OCI-LY3 (cell line): Measurements from ENCODE around the gene SLC44A3.

Source experiments
- H2AFZ ChIP-seq: fragments of 200-600, 300-600 bp; shearing (Covaris generic); 2 replicates; pipeline ENCODE4 v1.6.0; 2014; ENCODE audit warnings: antibody characterized with exemption, low read depth, low read length
- H3K27ac ChIP-seq: fragments of 200-600, 300-600 bp; sonication (generic); 2 replicates; pipeline ENCODE4 v1.5.1; 2014; ENCODE audit warnings: mild to moderate bottlenecking, low read length, moderate library complexity, mixed read lengths
- H3K27me3 ChIP-seq: fragments of 200-600, 300-600 bp; sonication (generic); 2 replicates; pipeline ENCODE4 v1.6.1; 2014; ENCODE audit warnings: low read depth, low read length, mixed read lengths
- H3K36me3 ChIP-seq: fragments of 200-600, 300-600 bp; sonication (generic); replicated peaks from 2 replicates; pipeline ENCODE3; 2014; ENCODE audit warnings: low read depth, low read length, mixed read lengths
- H3K4me1 ChIP-seq: fragments of 300-600, 200-600 bp; sonication (generic); 2 replicates; pipeline ENCODE4 v1.6.1; 2014; ENCODE audit warnings: low read length, mixed read lengths
- H3K4me2 ChIP-seq: fragments of 200-600, 300-600 bp; sonication (generic); 2 replicates; pipeline ENCODE4 v1.6.1; 2014; ENCODE audit warnings: low read length, mixed read lengths
- H3K4me3 ChIP-seq: fragments of 300-600, 200-600 bp; sonication (generic); 2 replicates; pipeline ENCODE4 v1.5.1; 2014; ENCODE audit warnings: antibody characterized with exemption, mild to moderate bottlenecking, low read length, moderate library complexity
- H3K79me2 ChIP-seq: fragments of 300-600, 200-600 bp; shearing (Covaris generic); 2 replicates; pipeline ENCODE4 v1.6.1; 2014; ENCODE audit warnings: mild to moderate bottlenecking, low read length, mixed read lengths
- H3K9ac ChIP-seq: fragments of 300-600, 200-600 bp; shearing (Covaris generic); 2 replicates; pipeline ENCODE4 v1.6.0; 2014; ENCODE audit warnings: mild to moderate bottlenecking, low read length, moderate library complexity
- H3K9me3 ChIP-seq: fragments of 200-600, 300-600 bp; shearing (Covaris generic); 2 replicates; pipeline ENCODE4 v1.6.1; 2014; ENCODE audit warnings: low read length, mixed read lengths; ENCODE audit not compliant: insufficient read depth
- H4K20me1 ChIP-seq: fragments of 200-600, 300-600 bp; sonication (generic); 2 replicates; pipeline ENCODE4 v1.6.1; 2016; ENCODE audit warnings: low read length, mixed read lengths; ENCODE audit not compliant: insufficient read depth
- CTCF ChIP-seq: fragments of 200-600, 300-600 bp; sonication (generic); IDR thresholded peaks from 2 replicates; pipeline ENCODE4 v1.5.1; 2014; ENCODE audit warnings: antibody characterized with exemption, low read length, low read depth
- EZH2phosphoT487 ChIP-seq: fragments of 200-600 bp; shearing (Covaris generic); IDR thresholded peaks from 2 replicates; pipeline ENCODE4 v1.6.1; 2018; ENCODE audit warnings: antibody characterized with exemption, mixed run types, low read depth

Gene SLC44A3

GRCh38 chr1:94906382-94906781 lies 86.2 kb downstream of the SLC44A3 start:
- H2AFZ ChIP-seq = no peak overlapping the region
- H3K9ac ChIP-seq = no peak overlapping the region
- H3K4me3 ChIP-seq = no peak overlapping the region
- H3K27ac ChIP-seq = no peak overlapping the region
- H3K79me2 ChIP-seq = no peaks in the 10 kb centered on the region
- no peaks in the 10 kb centered on the region for H4K20me1 ChIP-seq
- no peaks in the 10 kb centered on the region for H3K9me3 ChIP-seq
- H3K27me3 ChIP-seq = no peaks in the 10 kb centered on the region
- no peaks in the 10 kb centered on the region for H3K36me3 ChIP-seq
- TF ChIP-seq CTCF (no peak), EZH2phosphoT487 (no peak)
- H3K4me1 ChIP-seq = no peaks in the 10 kb centered on the region
- no peak overlapping the region for H3K4me2 ChIP-seq

GRCh38 chr1:94907136-94907535 lies 87.0 kb downstream of the SLC44A3 start:
- Histone ChIP-seq H4K20me1 (no peaks in the 10 kb centered on the region), H3K27ac (no peak overlapping the region), H3K4me1 (no peaks in the 10 kb centered on the region), H3K4me2 (no peak overlapping the region), H3K36me3 (no peaks in the 10 kb centered on the region), H3K79me2 (no peaks in the 10 kb centered on the region), H3K9ac (no peak overlapping the region), H3K27me3 (no peaks in the 10 kb centered on the region), H3K9me3 (no peaks in the 10 kb centered on the region), H2AFZ (no peak overlapping the region), H3K4me3 (no peak overlapping the region)
- TF ChIP-seq CTCF (no peak), EZH2phosphoT487 (no peak)

- Histone ChIP-seq H3K79me2 (no peaks in the 10 kb centered on the region), H3K36me3 (no peaks in the 10 kb centered on the region), H3K4me3 (no peak overlapping the region), H3K27ac (no peak overlapping the region), H3K27me3 (no peaks in the 10 kb centered on the region), H3K4me1 (no peaks in the 10 kb centered on the region), H4K20me1 (no peaks in the 10 kb centered on the region), H3K9ac (no peak overlapping the region), H2AFZ (no peak overlapping the region), H3K4me2 (no peak overlapping the region), H3K9me3 (no peaks in the 10 kb centered on the region)
- TF ChIP-seq CTCF = no peak
- TF ChIP-seq EZH2phosphoT487 = no peak
Observed at GRCh38 chr1:94908190-94908589, 88.0 kb downstream of the SLC44A3 start.

GRCh38 chr1:94908965-94909364 lies 88.8 kb downstream of the SLC44A3 start:
- Histone ChIP-seq H3K4me1 (no peaks in the 10 kb centered on the region), H3K9me3 (no peaks in the 10 kb centered on the region), H3K27ac (no peak overlapping the region), H3K9ac (no peak overlapping the region), H2AFZ (no peak overlapping the region), H3K79me2 (no peaks in the 10 kb centered on the region), H3K4me2 (no peak overlapping the region), H3K27me3 (no peaks in the 10 kb centered on the region; the same call in 1 of the 2 replicates), H3K36me3 (no peaks in the 10 kb centered on the region), H4K20me1 (no peaks in the 10 kb centered on the region), H3K4me3 (no peak overlapping the region)
- TF ChIP-seq EZH2phosphoT487 = no peak
- no peak for TF ChIP-seq CTCF
